ENCODE measurements around the gene GALNT10. TPM values are rescaled to one million over a fixed set of nuclear protein-coding genes. Genes with fewer than 3 reads are reported as not detected.

Gene GALNT10
- polyA plus RNA-seq, 2 of the 4 experiments (the other 2 are of a cell fraction) = 110 to 156 TPM

DNA sequence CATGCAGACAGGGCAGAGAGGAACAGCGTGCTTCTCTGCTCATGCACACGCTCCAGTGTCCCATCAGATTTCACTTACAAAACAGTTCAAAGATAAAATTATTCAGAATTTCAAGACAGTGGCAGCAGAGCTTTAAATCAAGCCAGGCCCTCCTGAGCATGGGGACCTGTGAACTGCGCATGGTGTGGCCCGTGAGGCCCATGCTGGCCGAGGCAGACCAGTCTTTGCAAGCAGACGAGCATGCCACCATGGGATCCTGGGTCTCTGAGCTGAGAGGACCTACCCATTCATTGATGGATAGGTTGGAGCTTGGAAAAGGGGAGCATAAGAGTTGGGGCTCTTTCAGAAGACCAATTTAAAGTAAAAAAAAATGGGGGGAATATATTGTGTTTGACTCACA is 220.3 kb downstream of the GALNT10 start:
- Histone ChIP-seq H3K27ac (no peak overlapping the region), H3K4me3 (no peak overlapping the region), H3K9me3 (no peaks in the 10 kb centered on the region), H3K4me2 (no peak overlapping the region), H3K4me1 (no peaks in the 10 kb centered on the region)
- DNase-seq (ENCODE audit: low read depth in 1 of 2, low spot score in 1 of 2) (no peak), FAIRE-seq (no peak), ATAC-seq (no peak)
- WGBS (ENCODE audit: missing lambda C conversion rate) = 81% methylated on average over 6 of the region's 6 CpGs
- POLR2A ChIA-PET = no interaction called here
- CTCF ChIA-PET = interaction anchor here (0.8 to 1.9 kb wide), 4 partner anchors 11 to 338 kb away, joined by 3 to 6 read pairs (median 4); no protein-coding TSS in a partner anchor
- no peak for TF ChIP-seq HOXA7 (CRISPR knock-in tag; IDR thresholded peaks at IDR 0.05)
- no peak for TF ChIP-seq ZC3H11A (IDR thresholded peaks at IDR 0.05)
- TF ChIP-seq NPAS2 (CRISPR knock-in tag; IDR thresholded peaks at IDR 0.05; ENCODE audit: borderline replicate concordance) = no peak
- no peak for TF ChIP-seq MAX (IDR thresholded peaks at IDR 0.05)
- no peak for TF ChIP-seq POLR2AphosphoS2 (conservative IDR thresholded peaks at IDR 0.05; ENCODE audit: low read length)
- no peak for TF ChIP-seq ZNF302 (CRISPR knock-in tag; IDR thresholded peaks at IDR 0.05)
- TF ChIP-seq FOSL2 (IDR thresholded peaks at IDR 0.05) = no peak
- TF ChIP-seq FOSL2 (CRISPR knock-in tag; IDR thresholded peaks at IDR 0.05) = no peak
- no peak for TF ChIP-seq CHD2 (IDR thresholded peaks at IDR 0.05; ENCODE audit: low read length, partially characterized antibody)
- TF ChIP-seq TP53 (CRISPR knock-in tag; IDR thresholded peaks at IDR 0.05) = no peak
- no peak for TF ChIP-seq ZSCAN20 (CRISPR knock-in tag; IDR thresholded peaks at IDR 0.05)
- TF ChIP-seq NR3C1 (IDR thresholded peaks at IDR 0.05) = no peak
- TF ChIP-seq RFX5 (IDR thresholded peaks at IDR 0.05) = no peak
- no peak for TF ChIP-seq BCL3 (IDR thresholded peaks at IDR 0.05)
- TF ChIP-seq RARB (CRISPR knock-in tag; IDR thresholded peaks at IDR 0.05) = no peak
- TF ChIP-seq SREBF2 (IDR thresholded peaks at IDR 0.05) = no peak
- no peak for TF ChIP-seq EP300 (IDR thresholded peaks at IDR 0.05)
- TF ChIP-seq, protein P1, sequence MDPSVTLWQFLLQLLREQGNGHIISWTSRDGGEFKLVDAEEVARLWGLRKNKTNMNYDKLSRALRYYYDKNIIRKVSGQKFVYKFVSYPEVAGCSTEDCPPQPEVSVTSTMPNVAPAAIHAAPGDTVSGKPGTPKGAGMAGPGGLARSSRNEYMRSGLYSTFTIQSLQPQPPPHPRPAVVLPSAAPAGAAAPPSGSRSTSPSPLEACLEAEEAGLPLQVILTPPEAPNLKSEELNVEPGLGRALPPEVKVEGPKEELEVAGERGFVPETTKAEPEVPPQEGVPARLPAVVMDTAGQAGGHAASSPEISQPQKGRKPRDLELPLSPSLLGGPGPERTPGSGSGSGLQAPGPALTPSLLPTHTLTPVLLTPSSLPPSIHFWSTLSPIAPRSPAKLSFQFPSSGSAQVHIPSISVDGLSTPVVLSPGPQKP (IDR thresholded peaks at IDR 0.05; ENCODE audit: low read depth, low read length) = no peak
- no peak for TF ChIP-seq ATOH8 (CRISPR knock-in tag; IDR thresholded peaks at IDR 0.05; ENCODE audit: low read depth)
- no peak for TF ChIP-seq TFCP2L1 (CRISPR knock-in tag; IDR thresholded peaks at IDR 0.05)

- Histone ChIP-seq H3K4me1 (no peaks in the 10 kb centered on the region), H3K4me3 (no peak overlapping the region), H3K9me3 (no peaks in the 10 kb centered on the region), H3K27ac (no peak overlapping the region), H3K4me2 (no peak overlapping the region)
- DNase-seq (ENCODE audit: low read depth in 1 of 2, low spot score in 1 of 2) (no peak), ATAC-seq (no peak), FAIRE-seq (no peak)
- ChIA-PET CTCF (interaction anchor here (0.8 to 1.9 kb wide), 3 partner anchors 11 to 339 kb away, joined by 3 to 6 read pairs (median 4); no protein-coding TSS in a partner anchor), POLR2A (no interaction called here)
- TF ChIP-seq GATA3 (IDR thresholded peaks at IDR 0.05; ENCODE audit: borderline replicate concordance) = no peak
- no peak for TF ChIP-seq CBX2 (IDR thresholded peaks at IDR 0.05; ENCODE audit: borderline replicate concordance, low read depth)
- TF ChIP-seq KDM1A (IDR thresholded peaks at IDR 0.05; ENCODE audit: low read depth) = no peak
- TF ChIP-seq, protein P2, sequence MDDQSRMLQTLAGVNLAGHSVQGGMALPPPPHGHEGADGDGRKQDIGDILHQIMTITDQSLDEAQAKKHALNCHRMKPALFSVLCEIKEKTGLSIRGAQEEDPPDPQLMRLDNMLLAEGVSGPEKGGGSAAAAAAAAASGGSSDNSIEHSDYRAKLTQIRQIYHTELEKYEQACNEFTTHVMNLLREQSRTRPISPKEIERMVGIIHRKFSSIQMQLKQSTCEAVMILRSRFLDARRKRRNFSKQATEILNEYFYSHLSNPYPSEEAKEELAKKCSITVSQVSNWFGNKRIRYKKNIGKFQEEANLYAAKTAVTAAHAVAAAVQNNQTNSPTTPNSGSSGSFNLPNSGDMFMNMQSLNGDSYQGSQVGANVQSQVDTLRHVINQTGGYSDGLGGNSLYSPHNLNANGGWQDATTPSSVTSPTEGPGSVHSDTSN (IDR thresholded peaks at IDR 0.05) = no peak
- TF ChIP-seq CHD4 (IDR thresholded peaks at IDR 0.05; ENCODE audit: borderline replicate concordance) = no peak
- no peak for TF ChIP-seq HEYL (CRISPR knock-in tag; IDR thresholded peaks at IDR 0.05)
- TF ChIP-seq CTCF (IDR thresholded peaks at IDR 0.05) = no peak
- no peak for TF ChIP-seq HES2 (IDR thresholded peaks at IDR 0.05)
- TF ChIP-seq, protein P1 (IDR thresholded peaks at IDR 0.05; ENCODE audit: low read depth, low read length) = no peak
- no peak for TF ChIP-seq POLR2AphosphoS2 (conservative IDR thresholded peaks at IDR 0.05; ENCODE audit: low read length)
- no peak for TF ChIP-seq SMC3 (IDR thresholded peaks at IDR 0.05)
- no peak for TF ChIP-seq FOSL2 (IDR thresholded peaks at IDR 0.05)
- no peak for TF ChIP-seq FOSL2 (CRISPR knock-in tag; IDR thresholded peaks at IDR 0.05)
- no peak for TF ChIP-seq RARB (CRISPR knock-in tag; IDR thresholded peaks at IDR 0.05)
- no peak for TF ChIP-seq HOXB13 (CRISPR knock-in tag; IDR thresholded peaks at IDR 0.05; ENCODE audit: low read depth)
- no peak for TF ChIP-seq MYC (IDR thresholded peaks at IDR 0.05; ENCODE audit: borderline replicate concordance, low read length)
- TF ChIP-seq HDAC2 (IDR thresholded peaks at IDR 0.05) = no peak
- 96% methylated on average over 5 of the region's 5 CpGs for WGBS (ENCODE audit: missing lambda C conversion rate)
These were observed 220.8 kb downstream of the GALNT10 start for GRCh38 chr5:154411338-154411737.
